D721Med (cell line): ENCODE data around the gene SLCO1B1.

Experiments
- DNase-seq: peaks from one replicate; pipeline ENCODE4 v3.0.0; 2011; ENCODE audit warnings: low spot score; ENCODE audit not compliant: insufficient read length
- FAIRE-seq: peaks from 2 replicates; lab custom pipeline; 2011; peaks lifted over from hg19 to GRCh38; lab: Jason Lieb, UNC
- CTCF ChIP-seq: IDR thresholded peaks from 2 replicates; pipeline ENCODE4 v1.5.1; 2012; ENCODE audit warnings: mild to moderate bottlenecking, control low read depth; ENCODE audit not compliant: insufficient read depth; ENCODE audit errors: missing control alignments

SLCO1B1 gene

DNA sequence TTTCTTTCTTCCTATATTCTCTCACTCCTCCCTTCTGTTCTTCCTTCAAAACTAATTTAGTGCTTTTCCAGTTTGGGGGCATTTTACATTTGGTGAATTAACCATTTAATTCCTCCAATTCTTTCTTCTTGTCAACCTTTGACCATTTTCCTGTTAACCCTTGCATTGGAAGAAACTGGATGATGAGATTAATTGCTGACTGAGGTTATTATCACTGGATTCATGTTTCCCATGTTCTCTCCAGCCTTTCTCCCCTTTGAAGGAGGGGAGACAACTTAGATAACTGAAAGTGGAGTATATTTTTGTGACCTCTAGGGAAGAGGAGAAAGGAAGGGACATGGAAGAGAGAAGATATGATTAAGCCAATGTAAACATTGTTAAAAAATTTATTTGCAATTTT, 133.2 kb downstream of the SLCO1B1 start:
- no peak for DNase-seq
- TF ChIP-seq CTCF = no peak
- no peak for FAIRE-seq

DNA sequence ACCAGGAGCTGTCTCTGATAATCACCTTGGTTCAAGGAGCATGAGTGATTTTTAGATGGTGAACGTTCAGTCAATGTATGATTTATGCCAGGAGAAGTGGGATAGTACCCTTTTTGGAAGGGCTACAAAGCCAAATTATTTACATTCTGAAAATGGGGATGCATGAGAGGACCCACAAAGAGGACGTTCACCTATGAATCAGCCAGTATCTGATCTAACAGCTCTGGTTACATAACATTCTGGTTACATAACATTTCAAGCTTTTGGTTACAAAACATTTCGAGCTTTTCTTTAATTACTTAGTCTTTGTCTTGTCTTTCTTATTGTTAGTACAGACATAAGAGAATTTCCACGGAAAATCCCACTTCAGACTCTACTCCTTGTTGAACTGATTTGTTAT, 134.9 kb downstream of the SLCO1B1 start:
- TF ChIP-seq CTCF = no peak
- DNase-seq (no peak), FAIRE-seq (no peak)

DNA sequence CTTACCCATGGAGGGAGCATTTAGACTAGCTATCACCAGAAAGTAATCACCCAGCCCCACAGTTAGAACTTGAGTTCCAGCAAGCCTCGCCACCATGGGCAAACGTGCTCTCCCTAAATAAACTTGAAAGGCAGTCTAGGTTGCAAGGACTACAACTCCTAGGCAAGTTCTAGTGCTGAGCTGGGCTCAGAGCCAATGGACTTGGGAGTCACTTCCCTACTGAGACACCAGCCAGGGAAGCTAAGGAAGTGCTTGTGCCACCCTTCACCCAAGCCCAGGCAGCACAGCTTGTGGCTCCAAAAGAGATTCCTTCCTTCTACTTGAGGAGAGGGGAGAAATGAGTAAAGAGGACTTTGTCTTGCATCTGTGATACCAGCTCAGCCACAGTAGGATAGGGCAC, 145.8 kb downstream of the SLCO1B1 start:
- no peak for TF ChIP-seq CTCF
- no peak for FAIRE-seq

More for the DNA sequence above, 145.8 kb downstream of the SLCO1B1 start:
- no peak for DNase-seq
